Cardiac muscle cell (in vitro differentiated cells and primary cell): ENCODE results near the gene CCDC183. TPM values are rescaled to one million over a fixed set of nuclear protein-coding genes. Genes with fewer than 3 reads are reported as not detected.

Experiments used
- DNase-seq, 2 donors: peaks; one replicate each; pipeline versions ENCODE4 v3.0.0 to v3.0.0-alpha.2; 2010 to 2017; ENCODE audit warnings: low read depth in 1 of 2, low spot score in 1 of 2
- H3K27ac ChIP-seq: fragments of 200-600 bp; sonication (generic); 2 replicates; pipeline ENCODE4 v1.5.1; 2016
- H3K27me3 ChIP-seq: fragments of 200-600 bp; sonication (generic); 2 replicates; pipeline ENCODE4 v1.6.0; 2016; ENCODE audit warnings: control low read depth
- H3K36me3 ChIP-seq: fragments of 200-600 bp; sonication (generic); 2 replicates; pipeline ENCODE4 v1.5.1; 2016; ENCODE audit warnings: control low read depth
- H3K4me1 ChIP-seq: fragments of 200-600 bp; sonication (generic); 2 replicates; pipeline ENCODE4 v1.8.1; 2017; ENCODE audit warnings: low read depth, mild to moderate bottlenecking, mixed run types
- H3K4me3 ChIP-seq: fragments of 200-600 bp; sonication (generic); 2 replicates; pipeline ENCODE4 v1.5.1; 2016; ENCODE audit warnings: mild to moderate bottlenecking
- H3K9me3 ChIP-seq: fragments of 200-600 bp; sonication (generic); 2 replicates; pipeline ENCODE4 v1.5.1; 2017; ENCODE audit warnings: low read depth, mild to moderate bottlenecking, control low read depth
- polyA plus RNA-seq: library from polyadenylated mRNA; unstranded; fragments of >200 nt; fragmentation: Nextera tagmentation; extraction: Ambion mirVana; gene quantifications from 2 replicates; pipeline ENCODE4 v1.2.1, GENCODE V29; 2016
- total RNA-seq: library from RNA; depleted of rRNA; stranded (reverse); fragments of >200 nt; gene quantifications from 2 replicates; pipeline ENCODE4 v1.2.3, GENCODE V29; 2016
- TF ChIP-seq, protein P1 (sequence below): IDR thresholded peaks from 2 replicates; pipeline ENCODE4 v1.5.1; 2012; ENCODE audit warnings: low read depth, mild to moderate bottlenecking, low read length

CCDC183 gene
- total and polyA plus RNA-seq, 2 experiments from 2014 or later, result 43.1 to 49.3 TPM

DNA sequence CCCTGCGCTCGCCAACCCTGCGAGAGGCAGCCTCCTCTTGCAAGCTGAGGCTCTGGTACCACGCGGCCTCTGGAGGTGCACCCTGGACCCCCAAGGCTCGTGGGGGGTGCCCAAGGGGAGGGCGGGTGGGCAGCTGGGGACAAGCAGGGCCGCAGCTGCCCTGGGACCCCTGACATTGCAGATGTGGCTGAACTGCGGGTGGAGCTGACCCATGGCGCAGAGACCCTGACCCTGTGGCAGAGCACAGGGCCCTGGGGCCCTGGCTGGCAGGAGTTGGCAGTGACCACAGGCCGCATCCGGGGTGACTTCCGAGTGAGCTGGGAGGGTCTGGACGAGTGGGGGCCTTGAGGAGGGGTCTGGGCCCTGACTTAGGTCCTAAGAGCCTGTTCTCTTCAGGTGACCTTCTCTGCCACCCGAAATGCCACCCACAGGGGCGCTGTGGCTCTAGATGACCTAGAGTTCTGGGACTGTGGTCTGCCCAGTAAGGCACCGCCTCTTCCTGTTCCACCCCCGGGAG lies 57.5 kb downstream of the CCDC183 start:
- DNase-seq, result no peak
- H3K36me3 ChIP-seq, result peaks cover 9% of the 10 kb centered on the region
- H3K4me3 ChIP-seq, result no peak overlapping the region
- H3K27me3 ChIP-seq, result no peaks in the 10 kb centered on the region
- TF ChIP-seq, protein P1, sequence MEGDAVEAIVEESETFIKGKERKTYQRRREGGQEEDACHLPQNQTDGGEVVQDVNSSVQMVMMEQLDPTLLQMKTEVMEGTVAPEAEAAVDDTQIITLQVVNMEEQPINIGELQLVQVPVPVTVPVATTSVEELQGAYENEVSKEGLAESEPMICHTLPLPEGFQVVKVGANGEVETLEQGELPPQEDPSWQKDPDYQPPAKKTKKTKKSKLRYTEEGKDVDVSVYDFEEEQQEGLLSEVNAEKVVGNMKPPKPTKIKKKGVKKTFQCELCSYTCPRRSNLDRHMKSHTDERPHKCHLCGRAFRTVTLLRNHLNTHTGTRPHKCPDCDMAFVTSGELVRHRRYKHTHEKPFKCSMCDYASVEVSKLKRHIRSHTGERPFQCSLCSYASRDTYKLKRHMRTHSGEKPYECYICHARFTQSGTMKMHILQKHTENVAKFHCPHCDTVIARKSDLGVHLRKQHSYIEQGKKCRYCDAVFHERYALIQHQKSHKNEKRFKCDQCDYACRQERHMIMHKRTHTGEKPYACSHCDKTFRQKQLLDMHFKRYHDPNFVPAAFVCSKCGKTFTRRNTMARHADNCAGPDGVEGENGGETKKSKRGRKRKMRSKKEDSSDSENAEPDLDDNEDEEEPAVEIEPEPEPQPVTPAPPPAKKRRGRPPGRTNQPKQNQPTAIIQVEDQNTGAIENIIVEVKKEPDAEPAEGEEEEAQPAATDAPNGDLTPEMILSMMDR, result no peak
- peaks cover 5% of the 10 kb centered on the region for H3K4me1 ChIP-seq
- peak overlapping the region; percentile 34 for H3K27ac ChIP-seq
- H3K9me3 ChIP-seq, result no peaks in the 10 kb centered on the region

DNA sequence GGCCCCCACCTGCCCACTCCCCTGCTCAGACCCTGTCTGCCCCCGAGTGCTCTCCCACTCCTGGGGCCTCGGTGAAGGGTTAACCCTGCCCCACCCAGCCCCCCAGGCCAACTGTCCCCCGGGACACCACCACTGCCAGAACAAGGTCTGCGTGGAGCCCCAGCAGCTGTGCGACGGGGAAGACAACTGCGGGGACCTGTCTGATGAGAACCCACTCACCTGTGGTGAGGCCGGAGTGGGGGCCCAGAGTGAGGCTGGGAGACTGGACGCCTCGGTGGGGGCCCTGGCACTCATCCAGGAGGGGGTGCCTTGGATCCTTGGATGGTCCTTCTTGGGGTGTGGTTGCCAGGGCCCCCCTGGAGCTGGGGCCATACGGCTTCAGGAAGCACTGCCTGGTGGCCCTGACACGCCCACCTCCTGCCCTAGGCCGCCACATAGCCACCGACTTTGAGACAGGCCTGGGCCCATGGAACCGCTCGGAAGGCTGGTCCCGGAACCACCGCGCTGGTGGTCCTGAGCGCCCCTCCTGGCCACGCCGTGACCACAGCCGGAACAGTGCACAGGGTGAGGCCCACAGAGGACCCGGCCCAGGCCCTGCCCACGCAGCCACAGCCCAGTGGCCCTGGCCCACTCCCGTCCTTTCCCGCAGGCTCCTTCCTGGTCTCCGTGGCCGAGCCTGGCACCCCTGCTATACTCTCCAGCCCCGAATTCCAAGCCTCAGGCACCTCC lies 58.1 kb downstream of the CCDC183 start:
- Histone ChIP-seq H3K4me1 (peaks cover 5% of the 10 kb centered on the region), H3K27me3 (no peaks in the 10 kb centered on the region), H3K9me3 (no peaks in the 10 kb centered on the region), H3K27ac (peak overlapping the region; percentile 34), H3K4me3 (no peak overlapping the region), H3K36me3 (peaks cover 9% of the 10 kb centered on the region)
- no peak for DNase-seq
- TF ChIP-seq, protein P1, result no peak

DNA sequence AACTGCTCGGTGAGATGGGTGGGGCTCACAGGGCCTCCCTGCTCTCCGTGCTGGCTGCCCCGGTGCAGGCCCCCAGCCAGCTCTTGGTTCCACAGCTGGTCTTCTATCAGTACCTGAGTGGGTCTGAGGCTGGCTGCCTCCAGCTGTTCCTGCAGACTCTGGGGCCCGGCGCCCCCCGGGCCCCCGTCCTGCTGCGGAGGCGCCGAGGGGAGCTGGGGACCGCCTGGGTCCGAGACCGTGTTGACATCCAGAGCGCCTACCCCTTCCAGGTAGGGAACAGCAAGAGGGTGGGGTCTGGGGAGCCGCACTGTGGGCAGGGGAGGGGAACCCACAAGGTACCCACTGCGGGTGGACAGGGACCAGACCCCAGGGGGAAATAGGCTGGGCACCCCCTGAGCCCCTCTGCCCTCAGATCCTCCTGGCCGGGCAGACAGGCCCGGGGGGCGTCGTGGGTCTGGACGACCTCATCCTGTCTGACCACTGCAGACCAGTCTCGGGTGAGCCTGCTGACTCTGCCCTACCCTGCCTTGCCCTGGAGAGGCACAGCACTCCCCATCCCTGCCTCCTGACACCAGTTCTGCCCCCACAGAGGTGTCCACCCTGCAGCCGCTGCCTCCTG lies 58.8 kb downstream of the CCDC183 start:
- no peak overlapping the region for H3K4me3 ChIP-seq
- H3K27me3 ChIP-seq, result no peaks in the 10 kb centered on the region
- TF ChIP-seq, protein P1, result no peak
- no peaks in the 10 kb centered on the region for H3K9me3 ChIP-seq
- H3K27ac ChIP-seq, result no peak overlapping the region
- no peak for DNase-seq
- H3K36me3 ChIP-seq, result peaks cover 9% of the 10 kb centered on the region
- peaks cover 5% of the 10 kb centered on the region for H3K4me1 ChIP-seq

DNA sequence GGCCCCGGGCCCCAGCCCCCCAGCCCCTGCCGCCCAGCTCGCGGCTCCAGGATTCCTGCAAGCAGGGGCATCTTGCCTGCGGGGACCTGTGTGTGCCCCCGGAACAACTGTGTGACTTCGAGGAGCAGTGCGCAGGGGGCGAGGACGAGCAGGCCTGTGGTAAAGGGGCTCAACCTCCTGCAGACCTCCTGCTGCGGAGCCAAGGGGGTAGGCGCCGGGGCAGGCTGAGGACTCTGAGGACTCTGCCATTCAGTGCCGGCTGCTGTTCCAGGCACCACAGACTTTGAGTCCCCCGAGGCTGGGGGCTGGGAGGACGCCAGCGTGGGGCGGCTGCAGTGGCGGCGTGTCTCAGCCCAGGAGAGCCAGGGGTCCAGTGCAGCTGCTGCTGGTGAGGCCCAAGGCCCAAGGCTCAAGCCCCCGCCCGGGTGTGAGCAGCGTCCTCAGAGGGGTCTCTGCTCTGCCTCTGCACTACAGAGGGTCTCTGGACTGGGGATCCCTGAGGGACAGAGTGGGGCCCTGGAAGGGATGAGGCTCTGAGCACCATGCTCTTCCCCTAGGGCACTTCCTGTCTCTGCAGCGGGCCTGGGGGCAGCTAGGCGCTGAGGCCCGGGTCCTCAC lies 59.4 kb downstream of the CCDC183 start:
- TF ChIP-seq, protein P1, result no peak
- Histone ChIP-seq H3K4me1 (no peaks in the 10 kb centered on the region), H3K36me3 (peaks cover 9% of the 10 kb centered on the region), H3K4me3 (no peak overlapping the region), H3K27ac (no peak overlapping the region), H3K9me3 (no peaks in the 10 kb centered on the region), H3K27me3 (no peaks in the 10 kb centered on the region)
- no peak for DNase-seq

DNA sequence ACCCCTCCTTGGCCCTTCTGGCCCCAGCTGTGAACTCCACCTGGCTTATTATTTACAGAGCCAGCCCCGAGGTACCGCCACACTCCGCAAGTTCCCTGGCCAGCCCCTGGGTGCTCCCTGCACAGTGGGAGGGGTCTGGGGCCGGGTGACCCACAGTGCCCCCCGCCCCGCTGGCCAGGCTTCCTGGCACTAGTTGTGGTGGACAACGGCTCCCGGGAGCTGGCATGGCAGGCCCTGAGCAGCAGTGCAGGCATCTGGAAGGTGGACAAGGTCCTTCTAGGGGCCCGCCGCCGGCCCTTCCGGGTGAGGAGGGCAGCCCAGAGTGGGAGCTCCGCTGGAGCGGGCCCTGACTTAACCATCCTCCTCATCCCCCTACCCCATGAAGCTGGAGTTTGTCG lies 59.9 kb downstream of the CCDC183 start:
- H3K4me3 ChIP-seq, result no peak overlapping the region
- no peaks in the 10 kb centered on the region for H3K27me3 ChIP-seq
- TF ChIP-seq, protein P1, result no peak
- H3K4me1 ChIP-seq, result no peaks in the 10 kb centered on the region
- peaks cover 4% of the 10 kb centered on the region for H3K36me3 ChIP-seq
- DNase-seq, result no peak
- H3K9me3 ChIP-seq, result no peaks in the 10 kb centered on the region
- H3K27ac ChIP-seq, result no peak overlapping the region
